HG03280 (cell line): ENCODE measurements around the gene DEFB119.
"Not testable (repeated sequence)": the region's sequence is repeated elsewhere in the genome, so short reads cannot be mapped to it uniquely, and the experiment has no call there.

Experiments used
- ATAC-seq: cut with Tn5 transposase; IDR thresholded peaks from one replicate; pipeline ENCODE4 v1.9.1; 2021; ENCODE audit warnings: mild to moderate bottlenecking, moderate library complexity; ENCODE audit not compliant: unreplicated experiment

DEFB119 gene, protein sequence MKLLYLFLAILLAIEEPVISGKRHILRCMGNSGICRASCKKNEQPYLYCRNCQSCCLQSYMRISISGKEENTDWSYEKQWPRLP

DNA sequence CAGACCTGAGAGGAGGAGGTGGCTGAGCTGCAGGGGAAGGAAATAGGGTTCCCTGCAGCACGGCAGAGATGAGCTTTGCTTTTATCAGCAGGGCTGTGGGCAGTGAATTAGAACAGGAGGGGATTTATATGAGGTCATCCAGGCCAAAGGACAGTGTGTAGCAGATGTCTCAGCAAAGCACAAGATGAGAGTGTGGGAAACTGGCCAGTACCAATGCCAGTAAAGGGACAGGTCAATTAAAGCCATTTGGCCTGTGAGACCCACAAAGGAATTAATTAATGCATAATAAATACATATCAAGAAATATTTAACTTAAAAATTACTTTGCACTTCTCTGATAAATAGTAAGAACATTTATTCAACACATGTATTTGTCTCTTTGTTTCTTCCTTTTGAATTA lies at the start of gene DEFB119:
Gene DEFB119, minus strand, starts transcription at position 101 of the 400 bp plus-strand sequence. CDS start 107 bp downstream, outside the sequence.
- ATAC-seq = no peak

DNA sequence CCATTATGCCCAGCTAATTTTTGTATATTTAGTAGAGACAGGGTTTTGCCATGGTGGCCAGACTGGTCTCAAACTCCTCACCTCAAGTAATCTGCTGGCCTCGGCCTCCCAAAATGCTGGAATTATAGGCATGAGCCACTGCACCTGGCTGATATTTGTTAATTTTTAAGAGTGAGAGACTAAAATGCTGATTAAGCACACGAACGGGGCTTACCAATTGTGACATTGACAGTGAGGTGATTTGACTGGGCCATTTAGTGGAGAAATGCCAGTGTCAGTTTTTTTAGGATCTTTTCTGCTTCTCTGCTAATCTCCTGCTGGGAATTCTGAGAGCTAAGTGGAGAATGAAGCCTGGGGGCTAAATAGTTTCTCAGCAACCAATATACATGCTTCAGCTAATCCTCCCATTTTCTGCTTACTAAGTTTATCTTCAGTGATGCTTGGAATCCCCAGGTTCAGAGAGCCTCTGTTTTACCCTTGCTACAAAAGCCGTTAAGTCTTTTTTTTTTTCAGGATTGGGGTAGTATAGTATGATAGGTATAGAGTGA lies 40.3 kb upstream of the DEFB119 start:
- no peak for ATAC-seq

DNA sequence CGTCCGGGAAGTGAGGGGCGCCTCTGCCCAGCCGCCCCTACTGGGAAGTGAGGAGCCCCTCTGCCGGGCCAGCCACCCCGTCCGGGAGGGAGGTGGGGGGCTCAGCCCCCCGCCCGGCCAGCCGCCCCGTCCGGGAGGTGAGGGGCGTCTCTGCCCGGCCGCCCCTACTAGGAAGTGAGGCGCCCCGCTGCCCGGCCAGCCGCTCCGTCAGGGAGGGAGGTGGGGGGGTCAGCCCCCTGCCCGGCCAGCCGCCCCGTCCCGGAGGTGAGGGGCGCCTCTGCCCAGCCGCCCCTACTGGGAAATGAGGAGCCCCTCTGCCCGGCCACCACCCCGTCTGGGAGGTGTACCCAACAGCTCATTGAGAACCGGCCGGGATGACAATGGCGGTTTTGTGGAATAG lies 37.2 kb upstream of the DEFB119 start:
- ATAC-seq = not testable (repeated sequence)

DNA sequence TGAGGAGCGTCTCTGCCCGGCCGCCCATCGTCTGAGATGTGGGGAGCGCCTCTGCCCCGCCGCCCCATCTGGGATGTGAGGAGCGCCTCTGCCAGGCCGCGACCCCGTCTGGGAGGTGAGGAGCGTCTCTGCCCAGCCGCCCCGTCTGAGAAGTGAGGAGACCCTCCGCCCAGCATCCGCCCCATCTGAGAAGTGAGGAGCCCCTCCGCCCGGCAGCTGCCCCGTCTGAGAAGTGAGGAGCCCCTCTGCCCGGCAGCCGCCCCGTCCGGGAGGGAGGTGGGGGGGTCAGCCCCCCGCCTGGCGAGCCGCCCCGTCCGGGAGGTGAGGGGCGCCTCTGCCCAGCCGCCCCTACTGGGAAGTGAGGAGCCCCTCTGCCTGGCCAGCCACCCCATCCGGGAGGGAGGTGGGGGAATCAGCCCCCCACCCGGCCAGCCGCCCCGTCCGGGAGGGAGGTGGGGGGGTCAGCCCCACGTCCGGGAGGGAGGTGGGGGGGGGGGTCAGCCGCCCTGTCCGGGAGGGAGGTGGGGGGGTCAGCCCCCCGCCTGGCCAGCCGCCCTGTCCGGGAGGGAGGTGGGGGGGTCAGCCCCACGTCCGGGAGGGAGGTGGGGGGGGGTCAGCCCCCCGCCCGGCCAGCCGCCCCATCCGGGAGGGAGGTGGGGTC lies 36.6 kb upstream of the DEFB119 start:
- ATAC-seq = not testable (repeated sequence)

DNA sequence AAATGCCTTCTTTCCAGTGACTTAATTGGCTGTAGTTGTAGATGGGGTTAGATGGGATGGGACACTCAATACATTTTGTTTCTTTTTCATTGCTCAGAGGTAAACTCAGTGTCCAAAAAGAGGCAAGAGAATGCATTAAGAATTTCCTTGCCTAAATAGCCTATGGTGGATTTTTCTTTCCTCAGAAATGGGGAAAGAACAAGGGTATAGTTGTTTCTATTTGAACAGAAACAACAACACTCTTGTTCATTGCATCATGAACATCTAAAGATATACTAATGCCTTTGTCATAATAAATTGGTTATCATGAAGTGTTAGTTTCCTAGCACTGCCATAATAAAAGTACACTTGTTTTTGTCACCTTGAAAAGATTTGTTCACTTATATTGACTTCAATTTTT lies 35.4 kb upstream of the DEFB119 start:
- no peak for ATAC-seq

DNA sequence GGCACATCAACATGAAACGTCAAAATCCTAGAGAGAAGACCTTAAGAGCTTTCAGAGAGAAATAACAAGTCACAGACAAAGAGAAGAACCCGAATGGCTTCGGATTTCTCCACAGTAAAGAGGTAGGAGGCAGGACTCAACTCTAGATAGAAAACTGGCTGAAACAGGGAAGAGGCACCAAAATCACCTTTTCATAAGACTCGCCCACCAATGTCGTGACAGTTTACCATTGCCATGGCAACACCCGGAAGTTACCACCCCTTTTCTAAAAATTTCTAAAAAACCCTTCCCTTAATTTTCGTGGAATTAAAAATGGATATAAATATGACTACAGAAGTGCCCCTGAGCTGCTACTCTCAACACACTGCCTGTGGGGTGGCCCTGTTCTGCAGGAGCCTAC lies 27.9 kb upstream of the DEFB119 start:
- no peak for ATAC-seq

DNA sequence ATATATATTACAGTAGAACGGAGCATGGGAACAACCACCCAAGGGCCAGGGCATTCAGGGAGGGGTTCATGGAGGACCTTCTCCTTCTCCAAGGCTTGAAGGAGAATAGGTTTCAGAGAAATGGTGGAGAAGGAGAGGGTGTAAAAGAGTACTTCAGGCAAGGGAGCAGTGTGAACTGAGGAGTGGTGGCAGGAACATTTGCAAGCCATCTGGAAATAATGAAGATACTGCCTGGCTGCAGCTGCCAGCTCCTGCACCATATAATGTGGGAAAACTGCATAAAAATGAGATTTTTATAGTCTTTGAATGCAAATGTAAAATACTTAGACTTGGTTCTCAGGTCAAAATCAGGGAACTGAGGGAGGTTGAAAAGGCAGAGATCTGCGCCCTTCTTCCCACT lies 25.3 kb upstream of the DEFB119 start:
- no peak for ATAC-seq

DNA sequence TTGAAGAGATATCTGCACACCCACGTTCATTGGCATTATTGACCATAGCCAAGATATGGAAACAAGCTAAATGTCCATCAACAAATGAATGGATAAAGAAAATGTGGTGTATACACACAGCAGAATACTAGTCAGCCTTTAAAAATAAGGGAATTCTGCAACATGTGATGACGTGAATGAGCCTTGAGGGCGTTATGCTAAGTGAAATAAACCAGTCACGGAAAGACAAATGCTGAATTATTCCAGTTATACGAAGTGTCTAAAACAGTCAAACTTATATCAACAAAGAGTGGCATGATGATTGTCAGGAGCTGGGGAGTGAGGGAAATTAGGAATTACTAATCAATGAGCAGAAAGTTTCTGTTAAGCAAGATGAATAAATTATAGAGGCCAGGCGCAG lies 24.0 kb upstream of the DEFB119 start:
- no peak for ATAC-seq

DNA sequence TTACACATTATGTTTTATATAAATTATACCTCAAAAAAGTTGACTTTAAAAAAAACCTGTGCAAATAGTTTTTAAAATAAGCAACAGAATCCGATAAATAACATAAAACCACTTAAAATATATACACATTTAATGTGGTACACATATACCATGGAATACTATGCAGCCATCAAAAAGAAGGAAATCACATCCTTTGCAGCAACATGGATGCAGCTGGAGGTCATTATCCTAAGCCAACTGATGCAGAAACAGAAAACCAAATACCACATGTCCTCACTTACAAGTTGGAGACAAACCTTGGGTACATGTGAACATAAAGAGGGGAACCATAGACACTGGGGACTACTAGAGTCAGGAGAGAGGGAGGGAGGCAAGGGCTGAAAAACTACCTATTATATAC lies 19.6 kb upstream of the DEFB119 start:
- ATAC-seq = no peak

DNA sequence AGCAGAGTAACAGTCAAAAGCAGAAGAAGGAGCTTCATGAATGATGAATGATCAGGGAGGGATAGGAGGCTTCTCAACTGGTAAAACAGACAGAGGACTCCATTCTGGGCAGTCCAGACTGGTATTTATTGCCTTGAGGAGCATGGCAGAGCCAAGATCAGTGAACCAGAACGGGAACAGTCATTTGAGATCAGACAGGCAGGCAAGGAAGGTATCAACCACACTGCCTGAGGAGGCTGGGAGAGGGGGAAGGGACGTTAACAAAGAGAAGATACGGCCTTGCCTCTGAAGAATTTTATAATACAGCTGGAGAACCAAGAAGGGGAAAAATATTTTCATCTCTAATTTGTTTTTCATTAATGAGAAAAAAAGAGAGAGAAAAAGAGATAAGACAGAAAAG lies 15.7 kb upstream of the DEFB119 start, which contains the start of gene DEFB121:
Gene DEFB121, minus strand, starts transcription at position 101 of the 400 bp plus-strand sequence. Its CDS starts 63 bp downstream, at position 38.
- no peak for ATAC-seq

DNA sequence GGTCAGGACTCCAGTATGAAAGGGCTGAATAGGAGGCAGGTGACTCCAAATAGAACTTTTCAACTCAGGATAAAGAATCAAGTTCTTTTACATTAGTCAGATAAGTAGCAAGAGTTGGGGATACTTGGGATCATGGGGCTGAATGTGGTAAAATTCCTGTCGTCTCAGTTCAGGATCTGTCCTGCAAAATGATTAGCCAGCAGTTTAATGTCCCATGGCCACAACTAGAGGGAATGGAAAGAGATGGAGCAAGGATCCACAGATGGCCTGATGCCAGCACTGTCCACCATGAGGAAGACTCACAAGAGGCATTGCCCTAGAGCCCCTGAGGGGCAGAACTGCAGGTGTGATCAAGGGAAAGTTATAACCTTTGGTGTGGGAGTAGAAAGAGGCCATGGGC lies 13.5 kb upstream of the DEFB119 start:
- ATAC-seq = no peak

DNA sequence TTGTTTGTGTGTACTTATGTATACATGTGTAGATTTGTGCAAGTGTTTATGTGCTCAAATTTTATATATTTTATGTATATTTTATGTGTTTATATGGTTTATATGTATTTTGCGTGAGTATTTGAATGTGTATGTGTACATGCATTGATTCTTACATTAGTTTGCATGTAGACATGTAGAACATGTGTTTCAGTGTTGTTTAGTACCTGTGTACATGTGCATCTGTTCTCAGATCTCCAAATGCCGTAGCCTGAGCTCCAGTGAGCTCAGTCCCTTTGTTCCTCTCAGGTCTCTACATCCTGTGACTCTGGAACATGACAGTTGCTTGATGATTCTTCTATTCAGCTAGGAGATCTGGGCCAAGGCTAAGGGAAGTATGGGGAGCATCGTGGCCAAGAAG lies 4.5 kb upstream of the DEFB119 start:
- ATAC-seq = no peak

DNA sequence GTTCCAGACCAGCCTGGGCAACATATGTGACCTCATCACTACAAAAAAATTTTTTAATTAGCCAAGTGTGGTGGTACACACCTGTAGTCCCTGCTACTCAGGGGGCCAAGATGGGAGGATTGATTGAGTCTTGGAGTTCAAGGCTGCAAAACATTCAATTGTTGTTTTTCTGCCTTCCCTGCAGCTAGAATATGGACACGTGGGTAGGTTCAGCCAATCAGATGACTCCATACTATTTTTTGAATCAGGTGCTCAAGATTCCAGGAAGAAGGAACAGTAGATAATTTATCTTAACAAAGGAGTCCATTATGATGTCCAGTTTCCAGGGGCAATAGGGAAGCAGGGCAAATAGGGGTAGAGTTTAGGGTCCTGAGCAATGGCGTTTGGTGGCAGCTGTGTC lies 2.4 kb upstream of the DEFB119 start:
- no peak for ATAC-seq

DNA sequence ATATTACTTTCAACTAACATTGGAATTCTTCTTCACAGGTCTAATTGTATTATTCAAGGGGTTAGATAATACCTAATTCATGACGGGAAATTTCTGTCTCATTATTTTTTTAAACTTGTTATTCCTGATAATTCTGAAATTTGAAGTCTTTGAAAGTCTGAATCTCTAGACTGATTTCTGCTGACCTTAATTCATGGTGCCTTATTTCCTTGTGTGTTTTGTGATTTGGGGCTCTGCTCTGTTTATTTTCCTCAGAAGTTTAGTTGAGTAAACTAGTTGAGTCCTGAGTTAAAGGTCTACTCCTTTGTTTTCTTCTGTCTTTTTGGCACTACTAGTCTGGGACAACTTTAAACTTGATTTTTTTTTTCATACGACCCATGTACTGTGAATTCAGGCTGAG lies 16.0 kb downstream of the DEFB119 start:
- ATAC-seq = no peak

DNA sequence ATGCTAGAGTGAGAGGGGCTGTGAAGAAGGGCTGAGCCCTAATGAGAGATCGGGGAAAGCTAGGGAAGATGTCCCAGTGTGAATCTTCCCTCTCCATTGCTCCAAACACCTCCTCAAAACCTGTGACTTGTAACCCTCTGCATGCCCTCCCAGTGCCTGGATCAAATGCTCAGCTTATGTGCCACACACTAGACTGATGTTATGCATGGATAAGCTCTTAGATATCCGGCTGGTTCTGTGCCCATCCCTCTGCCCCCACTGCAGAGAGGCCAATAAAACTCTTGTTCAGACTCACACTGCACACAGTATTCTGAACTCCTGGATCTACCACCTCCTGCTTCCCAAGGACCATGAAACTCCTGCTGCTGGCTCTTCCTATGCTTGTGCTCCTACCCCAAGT lies 22.1 kb downstream of the DEFB119 start, which contains the start of gene DEFB118:
Gene DEFB118, plus strand, starts transcription at position 301 of the 400 bp plus-strand sequence. Its CDS starts 50 bp downstream, at position 351.
- ATAC-seq = no peak

DNA sequence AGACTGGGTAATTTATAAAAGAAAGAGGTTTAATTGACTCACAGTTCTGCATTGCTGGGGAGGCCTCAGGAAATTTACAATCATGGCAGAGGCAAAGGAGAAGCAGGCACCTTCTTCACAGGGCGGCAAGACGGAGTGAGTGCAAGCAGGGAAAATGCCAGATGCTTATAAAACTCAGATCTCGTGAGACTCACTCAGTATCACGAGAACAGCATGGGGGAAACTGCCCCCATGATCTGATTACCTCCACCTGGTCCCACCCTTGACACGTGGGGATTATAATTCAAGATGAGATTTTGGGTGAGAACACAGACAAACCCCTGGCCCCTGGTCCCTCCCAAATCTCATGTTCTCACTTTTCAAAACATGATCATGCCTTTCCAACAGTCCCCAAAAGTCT lies 26.1 kb downstream of the DEFB119 start:
- ATAC-seq = not testable (repeated sequence)

DNA sequence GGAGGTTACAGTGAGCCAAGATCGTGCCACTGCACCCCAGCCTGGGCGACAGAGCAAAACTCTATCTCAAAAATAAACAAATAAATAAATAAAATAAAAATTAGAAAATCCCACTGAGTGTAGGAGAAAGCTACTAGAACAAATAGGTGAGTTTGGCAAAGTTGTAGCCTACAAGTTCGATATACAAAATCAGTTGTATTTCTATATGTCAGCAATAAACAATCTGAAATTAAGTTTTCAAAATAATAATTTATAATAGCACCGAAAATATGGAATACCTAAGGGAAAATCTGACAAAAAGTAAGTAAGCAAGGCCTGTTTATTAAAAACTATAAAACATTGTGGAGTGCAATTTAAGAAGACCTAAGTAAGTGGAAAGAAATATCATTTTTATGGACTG lies 27.1 kb downstream of the DEFB119 start:
- no peak for ATAC-seq

DNA sequence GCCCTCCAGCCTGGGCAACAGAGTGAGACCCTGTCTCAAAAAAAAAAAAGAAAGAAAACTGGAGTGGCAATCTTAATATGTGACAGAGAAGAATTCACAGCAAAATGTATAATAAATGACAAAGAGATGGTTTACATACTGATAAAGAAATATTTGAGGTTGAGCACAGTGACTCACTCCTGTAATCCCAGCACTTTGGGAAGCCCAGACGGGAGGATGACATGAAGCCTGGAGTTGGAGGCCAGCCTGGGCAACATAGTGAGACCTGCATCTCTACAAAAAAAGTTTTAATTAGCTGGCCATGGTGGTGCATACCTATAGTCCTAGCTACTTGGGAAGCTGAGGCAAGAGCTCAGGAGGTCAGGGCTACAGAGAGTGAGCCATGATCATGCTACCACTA lies 34.4 kb downstream of the DEFB119 start:
- ATAC-seq = no peak

DNA sequence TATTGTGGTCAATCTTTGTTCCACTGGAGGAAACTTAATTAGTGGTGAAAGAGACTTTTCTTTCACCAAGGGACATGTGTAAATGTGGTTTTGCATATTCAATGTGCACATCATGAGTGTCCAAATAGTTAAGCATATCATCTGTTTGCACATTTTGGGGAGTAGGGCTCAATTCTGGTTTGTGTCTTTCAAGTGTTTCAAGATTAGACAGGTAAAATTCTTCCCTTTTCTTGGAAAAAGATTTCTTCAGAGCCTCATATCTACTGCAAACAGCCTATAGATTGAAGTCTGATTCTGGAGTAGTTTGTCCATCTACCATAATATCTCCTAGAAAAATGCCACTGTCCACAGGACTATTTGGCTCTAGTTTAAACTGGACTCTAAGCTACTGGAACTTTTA lies 48.9 kb downstream of the DEFB119 start:
- ATAC-seq = no peak

DNA sequence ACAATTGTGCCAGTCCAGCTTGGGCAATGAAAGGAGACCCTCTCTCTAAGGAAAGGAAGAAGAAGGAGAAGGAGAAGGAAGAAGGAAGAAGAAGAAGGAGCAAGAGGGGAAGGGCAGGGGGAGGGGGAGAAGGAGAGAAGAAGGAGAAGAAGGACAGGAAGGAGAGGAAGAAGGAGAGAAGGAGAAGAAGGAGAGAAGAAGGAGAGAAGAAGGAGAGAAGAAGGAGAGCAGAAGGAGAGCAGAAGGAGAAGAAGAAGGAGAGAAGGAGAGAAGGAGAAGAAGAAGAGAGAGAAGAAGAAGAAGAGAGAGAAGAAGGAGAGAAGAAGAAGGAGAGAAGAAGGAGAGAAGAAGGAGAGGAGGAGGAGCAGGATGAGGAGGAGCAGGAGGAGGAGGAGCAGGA lies 59.5 kb downstream of the DEFB119 start:
- no peak for ATAC-seq
